ENCODE data around the gene DBNDD1.

GRCh38 chr16:89984216-89984615 lies 35.0 kb downstream of the DBNDD1 start:
- no peak for TF ChIP-seq POLR2A (IDR thresholded peaks at IDR 0.05)
- TF ChIP-seq CTCF (IDR thresholded peaks at IDR 0.05): no peak
